GM19025 (cell line): ENCODE data around the gene UFSP1.

ENCODE experiments used
- ATAC-seq: cut with Tn5 transposase; IDR thresholded peaks from one replicate; pipeline ENCODE4 v1.9.1; 2021; ENCODE audit warnings: mild to moderate bottlenecking, low read depth, moderate library complexity; ENCODE audit not compliant: unreplicated experiment

The UFSP1 gene

GRCh38 chr7:100895956-100896731 is 6.6 kb upstream of the UFSP1 start:
- ATAC-seq = no peak

- no peak for ATAC-seq
These were observed 6.1 kb upstream of the UFSP1 start, which contains the start of gene ACHE for GRCh38 chr7:100895701-100895955. ACHE (minus strand) TSS chr7:100895888; CDS start chr7:100894232, 1,656 bp downstream.

GRCh38 chr7:100894860-100895700 is 5.6 kb upstream of the UFSP1 start:
- ATAC-seq = no peak

- no peak for ATAC-seq
These were observed 4.6 kb upstream of the UFSP1 start for GRCh38 chr7:100893910-100894721.

- no peak for ATAC-seq
These were observed 3.9 kb upstream of the UFSP1 start for GRCh38 chr7:100893318-100893895.

GRCh38 chr7:100892364-100893317 is 3.1 kb upstream of the UFSP1 start:
- ATAC-seq = no peak

GRCh38 chr7:100891568-100892247 is 2.2 kb upstream of the UFSP1 start:
- no peak for ATAC-seq

- no peak for ATAC-seq
These were observed 1.4 kb upstream of the UFSP1 start for GRCh38 chr7:100890653-100891567.

GRCh38 chr7:100888291-100888987 is 1.1 kb downstream of the UFSP1 start:
- no peak for ATAC-seq

- ATAC-seq = peak; percentile 29
These were observed 1.8 kb downstream of the UFSP1 start for GRCh38 chr7:100887516-100888290.

- ATAC-seq = no peak
These were observed 2.5 kb downstream of the UFSP1 start for GRCh38 chr7:100886936-100887515.

- no peak for ATAC-seq
These were observed 3.2 kb downstream of the UFSP1 start for GRCh38 chr7:100886142-100886935.

GRCh38 chr7:100885440-100886141 is 3.9 kb downstream of the UFSP1 start:
- no peak for ATAC-seq

GRCh38 chr7:100884736-100885439 is 4.6 kb downstream of the UFSP1 start:
- no peak for ATAC-seq
